Measurements from ENCODE around the gene FOXD4L3.
"Not testable (repeated sequence)": the region's sequence is repeated elsewhere in the genome, so short reads cannot be mapped to it uniquely, and the experiment has no call there.

Gene FOXD4L3

GRCh38 chr9:68343992-68344391, 41.3 kb downstream of the FOXD4L3 start:
- not testable (repeated sequence) for DNase-seq (ENCODE audit: low read depth in 2 of 2)

DNA sequence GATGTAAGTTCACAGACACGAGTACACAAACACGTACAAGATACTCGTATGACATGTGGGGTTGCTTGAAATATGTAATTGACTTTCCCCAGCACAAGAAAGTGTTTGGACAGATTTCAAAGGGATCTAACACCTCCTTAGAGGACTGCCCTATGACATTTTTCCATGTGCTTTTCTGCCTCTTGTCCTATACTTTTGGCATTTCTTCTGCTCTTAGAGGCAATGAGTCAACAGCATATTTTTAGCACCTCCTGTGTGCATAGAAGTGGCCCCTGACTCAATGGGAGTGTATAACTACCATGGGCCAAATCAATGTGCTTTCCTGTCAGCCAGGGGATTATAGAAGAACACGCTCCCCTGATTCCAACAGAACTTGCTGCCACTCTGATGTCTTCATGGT, 49.0 kb downstream of the FOXD4L3 start:
- DNase-seq (ENCODE audit: low read depth in 2 of 2), result not testable (repeated sequence)
